Urinary bladder (tissue), 4 donors: ENCODE results near the gene TRMT61B. TPM values are rescaled to one million over a fixed set of nuclear protein-coding genes. Genes with fewer than 3 reads are reported as not detected.

Experiments used
- DNase-seq: peaks from one replicate; pipeline ENCODE4 v3.0.0-alpha.2; 2015; ENCODE audit errors: extremely low spot score
- H3K27ac ChIP-seq: one replicate; pipeline ENCODE4 v1.5.1; 2013; ENCODE audit warnings: low read depth, mild to moderate bottlenecking, moderate library complexity
- H3K36me3 ChIP-seq: one replicate; pipeline ENCODE4 v1.6.1; 2013; ENCODE audit warnings: mild to moderate bottlenecking, moderate library complexity; ENCODE audit not compliant: insufficient read depth
- H3K4me1 ChIP-seq: one replicate; pipeline ENCODE4 v1.6.1; 2013; ENCODE audit warnings: mild to moderate bottlenecking, moderate library complexity; ENCODE audit not compliant: insufficient read depth
- H3K4me3 ChIP-seq: one replicate; pipeline ENCODE4 v1.5.1; 2013; ENCODE audit warnings: low read depth, low read length
- WGBS: extraction: QIAGEN DNeasy Blood & Tissue Kit; methylation state at CpG from one replicate; pipeline ENCODE4 v1.1.7; 2013; 5-methylcytosine and 5-hydroxymethylcytosine counted together
- polyA plus RNA-seq: library from polyadenylated mRNA; stranded (reverse); fragments of 200-250 nt; gene quantifications from one replicate; pipeline ENCODE4 v1.2.3, GENCODE V29; 2013
- small RNA-seq: library from RNA; depleted of rRNA; stranded (forward); fragments of <200 nt; gene quantifications from one replicate; pipeline ENCODE3, GENCODE V24; 2014
- total RNA-seq: library from RNA; depleted of rRNA; stranded (reverse); fragments of >200 nt; gene quantifications from one replicate; pipeline ENCODE4 v1.2.3, GENCODE V29; 2014
- donor health status: healthy with polysubstance abuse.
- donor health status: healthy.

Gene TRMT61B
- total and polyA plus RNA-seq, 2 donors = 15.0 to 22.6 TPM

- DNase-seq = no peak
- Histone ChIP-seq H3K4me1 (no peaks in the 10 kb centered on the region), H3K4me3 (no peak overlapping the region), H3K27ac (no peak overlapping the region), H3K36me3 (no peaks in the 10 kb centered on the region)
- WGBS = 88% methylated on average over 2 of the region's 2 CpGs
Observed at GRCh38 chr2:28828382-28828781, 41.7 kb downstream of the TRMT61B start.

GRCh38 chr2:28824870-28825269, 45.2 kb downstream of the TRMT61B start:
- no peak overlapping the region for H3K4me3 ChIP-seq
- DNase-seq = no peak
- no peaks in the 10 kb centered on the region for H3K36me3 ChIP-seq
- no peaks in the 10 kb centered on the region for H3K4me1 ChIP-seq
- H3K27ac ChIP-seq = no peak overlapping the region

GRCh38 chr2:28824207-28824606, 45.9 kb downstream of the TRMT61B start:
- no peak overlapping the region for H3K27ac ChIP-seq
- 92% methylated on average over 2 of the region's 2 CpGs for WGBS
- no peaks in the 10 kb centered on the region for H3K36me3 ChIP-seq
- H3K4me1 ChIP-seq = no peaks in the 10 kb centered on the region
- no peak overlapping the region for H3K4me3 ChIP-seq
- no peak for DNase-seq

- Histone ChIP-seq H3K36me3 (no peaks in the 10 kb centered on the region), H3K27ac (no peak overlapping the region), H3K4me3 (no peak overlapping the region), H3K4me1 (no peaks in the 10 kb centered on the region)
- no peak for DNase-seq
Observed at GRCh38 chr2:28822036-28822435, 48.1 kb downstream of the TRMT61B start.

- Histone ChIP-seq H3K27ac (no peak overlapping the region), H3K4me1 (no peaks in the 10 kb centered on the region), H3K4me3 (no peak overlapping the region), H3K36me3 (no peaks in the 10 kb centered on the region)
- peak; percentile 2 for DNase-seq
- WGBS = 5% methylated on average over 8 of the region's 8 CpGs
Observed at GRCh38 chr2:28821295-28821958, 48.7 kb downstream of the TRMT61B start.

- Histone ChIP-seq H3K4me1 (no peaks in the 10 kb centered on the region), H3K4me3 (no peak overlapping the region), H3K27ac (no peak overlapping the region), H3K36me3 (no peaks in the 10 kb centered on the region)
- 90% methylated on average over 3 of the region's 3 CpGs for WGBS
- DNase-seq = no peak
Observed at GRCh38 chr2:28818053-28818452, 52.1 kb downstream of the TRMT61B start.

- H3K27ac ChIP-seq = no peak within 1 kb of the TSS
- H3K4me1 ChIP-seq = no peaks in the 10 kb centered on the region
- peak; percentile 25 for DNase-seq
- peak within 1 kb of the TSS; percentile 47 for H3K4me3 ChIP-seq
- no peaks in the 10 kb centered on the region for H3K36me3 ChIP-seq
- WGBS = 3% methylated on average over 97 of the region's 97 CpGs
Observed at GRCh38 chr2:28810384-28811285, 59.5 kb downstream of the TRMT61B start, which contains the start of gene SPDYA. SPDYA (plus strand) TSS chr2:28810834; CDS start chr2:28816015, 5,181 bp downstream.

- DNase-seq = no peak
- 70% methylated on average over 10 of the region's 10 CpGs for WGBS
- peak overlapping the region; percentile 47 for H3K4me3 ChIP-seq
- no peaks in the 10 kb centered on the region for H3K4me1 ChIP-seq
- H3K36me3 ChIP-seq = peaks cover 2% of the 10 kb centered on the region
- no peak overlapping the region for H3K27ac ChIP-seq
Observed at GRCh38 chr2:28809927-28810326, 60.2 kb downstream of the TRMT61B start.

GRCh38 chr2:28802975-28803429, 67.1 kb downstream of the TRMT61B start:
- Histone ChIP-seq H3K4me1 (no peaks in the 10 kb centered on the region), H3K27ac (no peak overlapping the region), H3K36me3 (peaks cover 7% of the 10 kb centered on the region), H3K4me3 (no peak overlapping the region)
- WGBS = 44% methylated on average over 4 of the region's 4 CpGs
- DNase-seq = no peak

GRCh38 chr2:28801726-28802125, 68.4 kb downstream of the TRMT61B start:
- WGBS = 79% methylated on average over 3 of the region's 3 CpGs
- Histone ChIP-seq H3K27ac (no peak overlapping the region), H3K4me1 (no peaks in the 10 kb centered on the region), H3K4me3 (no peak overlapping the region), H3K36me3 (peaks cover 7% of the 10 kb centered on the region)
- DNase-seq = no peak

Small RNAs within 50 kb of the gene (small RNA-seq; reads per million reads assigned to genes)
- gene SNORD92 = 471 reads per million, percentile 98 among the genes with 10 or more reads in this experiment

Other genes with a start within 250 kb of the TRMT61B start
- gene PPP1CB, start 118.5 kb downstream of the TRMT61B start, total RNA-seq = 608 TPM
- gene PPP1CB, start 118.5 kb downstream of the TRMT61B start, polyA plus RNA-seq = 252 TPM
- gene SPDYA, start 59.5 kb downstream of the TRMT61B start, total RNA-seq = 7.1 TPM
- 0.04 TPM for gene SPDYA, start 59.5 kb downstream of the TRMT61B start, polyA plus RNA-seq
- 57.3 TPM for gene WDR43, start 24.4 kb upstream of the TRMT61B start, total RNA-seq
- 17.7 TPM for gene WDR43, start 24.4 kb upstream of the TRMT61B start, polyA plus RNA-seq
- gene TOGARAM2, start 111.0 kb upstream of the TRMT61B start, total RNA-seq = 0.48 TPM
- 1.6 TPM for gene TOGARAM2, start 111.0 kb upstream of the TRMT61B start, polyA plus RNA-seq
- 0.16 TPM for gene PCARE, start 204.2 kb upstream of the TRMT61B start, total RNA-seq
- 0.25 TPM for gene PCARE, start 204.2 kb upstream of the TRMT61B start, polyA plus RNA-seq
- gene CLIP4, start 245.1 kb upstream of the TRMT61B start, total RNA-seq = 58.1 TPM
- gene CLIP4, start 245.1 kb upstream of the TRMT61B start, polyA plus RNA-seq = 39.8 TPM